Loucy (cell line): ENCODE results near the gene ROBO1.

Source experiments
- H2AFZ ChIP-seq: fragments of 200-600 bp; sonication (generic); 2 replicates; pipeline ENCODE4 v1.6.0; 2016; ENCODE audit warnings: antibody characterized with exemption, mild to moderate bottlenecking, low read length, moderate library complexity
- H3F3A ChIP-seq: fragments of 200-600 bp; 2 replicates; pipeline ENCODE4 v1.6.0; 2016; ENCODE audit warnings: antibody characterized with exemption, low read depth, mild to moderate bottlenecking
- H3K27me3 ChIP-seq: fragments of 200-600 bp; sonication (generic); 2 replicates; pipeline ENCODE4 v1.6.1; 2014; ENCODE audit warnings: low read length, mild to moderate bottlenecking; ENCODE audit not compliant: insufficient read depth, poor library complexity, severe bottlenecking
- H3K36me3 ChIP-seq: fragments of 200-600 bp; sonication (generic); 2 replicates; pipeline ENCODE4 v1.6.1; 2016; ENCODE audit warnings: low read length; ENCODE audit not compliant: insufficient read depth
- H3K4me1 ChIP-seq: fragments of 200-600 bp; sonication (generic); 2 replicates; pipeline ENCODE4 v1.5.1; 2014; ENCODE audit warnings: low read length, mild to moderate bottlenecking; ENCODE audit not compliant: insufficient read depth, poor library complexity, severe bottlenecking
- H3K4me2 ChIP-seq: fragments of 200-600 bp; sonication (generic); 2 replicates; pipeline ENCODE4 v1.6.0; 2014; ENCODE audit warnings: antibody characterized with exemption, low read length, low read depth, mild to moderate bottlenecking; ENCODE audit not compliant: poor library complexity, severe bottlenecking
- H3K4me3 ChIP-seq: fragments of 200-600 bp; sonication (generic); 2 replicates; pipeline ENCODE4 v1.5.1; 2014; ENCODE audit warnings: low read length, mild to moderate bottlenecking, mixed read lengths; ENCODE audit not compliant: poor library complexity, severe bottlenecking
- H3K79me2 ChIP-seq: fragments of 200-600 bp; sonication (generic); 2 replicates; pipeline ENCODE4 v1.6.1; 2014; ENCODE audit warnings: low read length; ENCODE audit not compliant: insufficient read depth
- H3K9ac ChIP-seq: fragments of 200-600 bp; sonication (generic); 2 replicates; pipeline ENCODE4 v1.6.0; 2014; ENCODE audit warnings: mild to moderate bottlenecking, low read depth, low read length, moderate library complexity; ENCODE audit not compliant: poor library complexity, severe bottlenecking
- H3K9me2 ChIP-seq: fragments of 200-600 bp; sonication (generic); replicated peaks from 2 replicates; pipeline ENCODE4 v1.6.1; 2016; ENCODE audit warnings: low read depth, low read length, mixed read lengths
- H3K9me3 ChIP-seq: fragments of 200-600 bp; sonication (generic); 2 replicates; pipeline ENCODE4 v1.6.1; 2014; ENCODE audit warnings: mild to moderate bottlenecking, antibody characterized with exemption, low read length, low read depth; ENCODE audit not compliant: insufficient read depth
- H4K20me1 ChIP-seq: fragments of 200-600 bp; sonication (generic); 2 replicates; pipeline ENCODE4 v1.6.0; 2014; ENCODE audit warnings: antibody characterized with exemption, low read length, mild to moderate bottlenecking; ENCODE audit not compliant: insufficient read depth, poor library complexity, severe bottlenecking
- CTCF ChIP-seq: fragments of 200-600 bp; sonication (generic); conservative IDR thresholded peaks from 2 replicates; pipeline ENCODE4 v1.5.1; 2014; ENCODE audit warnings: mild to moderate bottlenecking, antibody characterized with exemption, low read length
- EZH2phosphoT487 ChIP-seq: fragments of 200-600 bp; IDR thresholded peaks from 2 replicates; pipeline ENCODE4 v1.6.1; 2018; ENCODE audit warnings: antibody characterized with exemption, mild to moderate bottlenecking, moderate library complexity, borderline replicate concordance

The ROBO1 gene

GRCh38 chr3:79215286-79215685, 552.5 kb downstream of the ROBO1 start:
- no peak overlapping the region for H2AFZ ChIP-seq
- TF ChIP-seq CTCF, result no peak
- H3K9ac ChIP-seq, result no peak overlapping the region
- no peak overlapping the region for H3K4me2 ChIP-seq
- no peak overlapping the region for H3K4me3 ChIP-seq
- H3K27me3 ChIP-seq, result no peaks in the 10 kb centered on the region
- no peaks in the 10 kb centered on the region for H3K4me1 ChIP-seq
- H3F3A ChIP-seq, result no peaks in the 10 kb centered on the region
- H4K20me1 ChIP-seq, result no peaks in the 10 kb centered on the region
- no peaks in the 10 kb centered on the region for H3K9me2 ChIP-seq
- H3K79me2 ChIP-seq, result no peaks in the 10 kb centered on the region
- no peaks in the 10 kb centered on the region for H3K36me3 ChIP-seq
- H3K9me3 ChIP-seq, result no peaks in the 10 kb centered on the region

- Histone ChIP-seq H3K9ac (no peak overlapping the region), H3K4me3 (no peak overlapping the region), H3K4me1 (no peaks in the 10 kb centered on the region), H4K20me1 (no peaks in the 10 kb centered on the region), H3K79me2 (no peaks in the 10 kb centered on the region), H3K27me3 (no peaks in the 10 kb centered on the region), H3K9me2 (no peaks in the 10 kb centered on the region), H3F3A (no peaks in the 10 kb centered on the region), H3K36me3 (no peaks in the 10 kb centered on the region), H2AFZ (no peak overlapping the region), H3K4me2 (no peak overlapping the region), H3K9me3 (no peaks in the 10 kb centered on the region)
- TF ChIP-seq CTCF, result no peak
- TF ChIP-seq EZH2phosphoT487, result no peak
Observed at GRCh38 chr3:79211586-79212359, 556.0 kb downstream of the ROBO1 start.

GRCh38 chr3:79204351-79204750, 563.4 kb downstream of the ROBO1 start:
- no peaks in the 10 kb centered on the region for H3K36me3 ChIP-seq
- H3K4me3 ChIP-seq, result no peak overlapping the region
- H2AFZ ChIP-seq, result no peak overlapping the region
- TF ChIP-seq CTCF (no peak), EZH2phosphoT487 (no peak)
- H3K9me3 ChIP-seq, result no peaks in the 10 kb centered on the region
- no peaks in the 10 kb centered on the region for H3K79me2 ChIP-seq
- no peak overlapping the region for H3K4me2 ChIP-seq
- H3K4me1 ChIP-seq, result no peaks in the 10 kb centered on the region
- H3K27me3 ChIP-seq, result no peaks in the 10 kb centered on the region
- no peaks in the 10 kb centered on the region for H4K20me1 ChIP-seq
- H3F3A ChIP-seq, result no peaks in the 10 kb centered on the region
- H3K9ac ChIP-seq, result no peak overlapping the region
- H3K9me2 ChIP-seq, result no peaks in the 10 kb centered on the region
